Measurements from ENCODE around the gene SLC30A3. TPM values are rescaled to one million over a fixed set of nuclear protein-coding genes. Genes with fewer than 3 reads are reported as not detected.
A peak's percentile ranks its signal among the peaks of the same experiment; 100 is the strongest.

Gene SLC30A3
- total RNA-seq, 4 donors from 2014 or later, result not detected

DNA sequence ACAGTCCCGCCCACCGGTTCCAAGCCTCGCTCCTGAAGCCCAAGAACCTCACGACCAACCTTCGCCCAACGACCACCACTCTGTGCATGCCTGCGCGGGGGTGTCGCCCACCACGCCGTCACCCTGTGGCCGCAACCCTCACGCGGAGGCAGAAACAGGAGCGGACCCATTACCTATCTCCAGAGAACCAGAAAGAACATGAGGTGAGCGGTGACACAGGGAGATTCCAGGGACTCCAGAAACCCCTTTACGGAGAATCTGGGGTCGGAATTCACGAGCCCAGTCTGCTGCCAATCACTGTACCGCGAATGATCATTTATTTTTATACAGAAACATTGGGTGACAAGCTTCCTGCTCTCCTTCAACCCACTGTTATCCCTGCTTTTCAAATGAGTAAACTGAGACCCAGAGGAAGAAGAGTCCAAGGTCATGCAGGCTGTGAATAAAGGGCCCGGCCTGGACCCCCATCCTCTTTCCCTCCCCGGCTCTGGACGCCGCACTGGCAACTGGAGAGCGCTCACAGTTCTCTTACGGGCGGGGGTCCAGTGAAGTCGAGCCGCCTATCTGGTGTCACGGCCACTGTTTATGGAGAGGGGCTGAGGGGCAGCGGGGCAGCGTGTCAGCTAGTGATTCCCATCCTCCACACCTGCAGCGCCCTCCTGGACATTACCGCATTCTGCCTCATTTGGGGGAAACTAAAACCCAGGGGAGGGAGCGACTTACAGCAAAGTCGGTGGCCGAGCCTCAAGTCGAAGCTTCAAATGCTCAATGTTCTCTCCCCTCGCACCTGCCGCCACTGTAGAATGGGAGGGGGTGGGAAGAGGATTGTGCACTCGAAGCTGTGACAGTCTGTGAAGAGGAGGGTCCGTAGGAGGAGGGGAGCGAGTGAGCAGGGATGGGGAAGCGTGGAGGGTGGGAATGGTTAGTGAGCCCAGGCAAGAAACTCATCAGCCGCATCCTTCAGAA, 723 bp upstream of the SLC30A3 start:
- Histone ChIP-seq H3K9me3 (no peaks in the 10 kb centered on the region), H3K27me3 (peaks cover 0 to 100% (median 61%) of the 10 kb centered on the region in 4 donors), H3K4me1 (peaks cover 35 to 40% (median 40%) of the 10 kb centered on the region in 4 donors), H3K4me3 (peak overlapping the region; percentile 49 to 56 (median 54)), H3K27ac (replicated peaks in 1 of 4) (no peak overlapping the region), H3K36me3 (no peaks in the 10 kb centered on the region)
- intact Hi-C loops (cut with DNase I), result loop anchor here (10.0 kb wide), 1 partner anchor 819 kb away; no protein-coding TSS in a partner anchor
- TF ChIP-seq, protein P1, sequence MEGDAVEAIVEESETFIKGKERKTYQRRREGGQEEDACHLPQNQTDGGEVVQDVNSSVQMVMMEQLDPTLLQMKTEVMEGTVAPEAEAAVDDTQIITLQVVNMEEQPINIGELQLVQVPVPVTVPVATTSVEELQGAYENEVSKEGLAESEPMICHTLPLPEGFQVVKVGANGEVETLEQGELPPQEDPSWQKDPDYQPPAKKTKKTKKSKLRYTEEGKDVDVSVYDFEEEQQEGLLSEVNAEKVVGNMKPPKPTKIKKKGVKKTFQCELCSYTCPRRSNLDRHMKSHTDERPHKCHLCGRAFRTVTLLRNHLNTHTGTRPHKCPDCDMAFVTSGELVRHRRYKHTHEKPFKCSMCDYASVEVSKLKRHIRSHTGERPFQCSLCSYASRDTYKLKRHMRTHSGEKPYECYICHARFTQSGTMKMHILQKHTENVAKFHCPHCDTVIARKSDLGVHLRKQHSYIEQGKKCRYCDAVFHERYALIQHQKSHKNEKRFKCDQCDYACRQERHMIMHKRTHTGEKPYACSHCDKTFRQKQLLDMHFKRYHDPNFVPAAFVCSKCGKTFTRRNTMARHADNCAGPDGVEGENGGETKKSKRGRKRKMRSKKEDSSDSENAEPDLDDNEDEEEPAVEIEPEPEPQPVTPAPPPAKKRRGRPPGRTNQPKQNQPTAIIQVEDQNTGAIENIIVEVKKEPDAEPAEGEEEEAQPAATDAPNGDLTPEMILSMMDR (IDR thresholded peaks at IDR 0.05), result no peak
- TF ChIP-seq EP300 (IDR thresholded peaks at IDR 0.05), result no peak
- no peak for TF ChIP-seq POLR2A (IDR thresholded peaks at IDR 0.05; ENCODE audit: low read depth)
- no peak for TF ChIP-seq POLR2AphosphoS5 (IDR thresholded peaks at IDR 0.05)
- no peak for DNase-seq (ENCODE audit: extremely low spot score)
- 4% methylated on average over 10 of the region's 46 CpGs for WGBS

DNA sequence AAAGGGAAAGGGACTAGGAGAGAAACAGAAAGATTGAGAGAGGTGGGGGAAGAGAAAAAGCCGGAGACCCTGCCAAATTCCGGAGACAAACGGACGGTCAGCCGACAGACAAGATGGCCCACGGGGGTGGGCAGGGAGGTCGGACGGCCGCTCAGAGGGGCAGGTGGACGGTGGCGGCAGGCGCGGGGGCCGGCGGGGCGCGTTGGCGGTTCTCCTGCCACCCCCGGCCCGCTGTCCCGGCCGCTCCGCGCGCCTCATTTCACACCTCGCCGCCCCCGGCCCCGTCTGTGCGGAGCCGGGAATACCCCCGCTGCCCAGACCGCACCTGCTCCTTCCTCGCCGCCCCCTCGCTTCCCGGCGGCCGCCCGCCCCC, 935 bp downstream of the SLC30A3 start:
- no peak for DNase-seq (ENCODE audit: extremely low spot score)
- intact Hi-C loops (cut with DNase I), result loop anchor here (10.0 kb wide), 1 partner anchor 817 kb away; no protein-coding TSS in a partner anchor
- Histone ChIP-seq H3K9me3 (no peaks in the 10 kb centered on the region), H3K27me3 (peaks cover 0 to 100% (median 61%) of the 10 kb centered on the region in 4 donors), H3K27ac (replicated peaks in 1 of 4) (no peak overlapping the region), H3K4me3 (peak overlapping the region; percentile 49 to 56 (median 54)), H3K36me3 (no peaks in the 10 kb centered on the region), H3K4me1 (peaks cover 35 to 40% (median 40%) of the 10 kb centered on the region in 4 donors)
- TF ChIP-seq POLR2AphosphoS5 (IDR thresholded peaks at IDR 0.05) (no peak), EP300 (IDR thresholded peaks at IDR 0.05) (no peak)
- WGBS, result 16% methylated on average over 8 of the region's 40 CpGs

DNA sequence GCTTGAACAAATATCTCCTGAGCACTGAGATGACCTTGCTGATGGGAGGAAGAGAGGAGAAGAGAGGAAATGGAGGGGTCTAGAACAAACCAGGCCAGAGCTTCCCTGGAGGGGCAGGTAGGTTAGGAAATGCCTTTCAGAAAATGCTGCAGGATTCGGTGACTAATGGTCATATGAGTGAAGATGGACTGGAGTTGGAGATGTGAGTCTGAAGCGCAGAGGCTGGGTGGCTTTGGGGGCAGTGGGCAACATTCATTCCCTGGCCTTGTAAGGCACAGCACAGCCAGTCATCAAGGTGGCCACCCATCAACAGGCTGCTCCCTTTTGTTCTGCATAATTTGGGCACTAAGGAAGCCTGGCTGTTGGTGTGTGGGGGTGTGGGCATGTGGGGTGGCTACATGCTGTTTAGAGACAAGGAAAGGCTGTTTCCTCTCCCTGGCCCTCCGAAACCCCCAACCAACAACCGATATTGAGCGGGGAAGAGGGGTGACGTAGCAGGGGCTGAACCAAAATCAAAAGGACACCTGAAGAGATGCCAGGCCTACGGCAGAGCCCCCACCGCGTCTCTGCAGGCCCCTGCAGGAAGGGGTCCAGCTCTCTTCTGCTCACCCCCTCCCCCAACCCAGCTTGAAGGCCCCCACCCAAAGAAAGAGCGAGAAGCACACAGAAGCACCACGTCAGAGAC, 1.5 kb downstream of the SLC30A3 start:
- TF ChIP-seq POLR2A (IDR thresholded peaks at IDR 0.05; ENCODE audit: low read depth), result no peak
- TF ChIP-seq POLR2AphosphoS5 (IDR thresholded peaks at IDR 0.05), result no peak
- TF ChIP-seq, protein P1 (IDR thresholded peaks at IDR 0.05), result no peak
- no peak for TF ChIP-seq EP300 (IDR thresholded peaks at IDR 0.05)
- H3K36me3 ChIP-seq, result no peaks in the 10 kb centered on the region
- peaks cover 35 to 40% (median 40%) of the 10 kb centered on the region in 4 donors for H3K4me1 ChIP-seq
- H3K27ac ChIP-seq (replicated peaks in 1 of 4), result no peak overlapping the region
- H3K27me3 ChIP-seq, result peaks cover 0 to 100% (median 60%) of the 10 kb centered on the region in 4 donors
- H3K4me3 ChIP-seq, result peak overlapping the region in 2 of 4 donors; percentile 53 to 56
- no peak for DNase-seq (ENCODE audit: extremely low spot score)
- no peaks in the 10 kb centered on the region for H3K9me3 ChIP-seq
- intact Hi-C loops (cut with DNase I), result loop anchor here (10.0 kb wide), 1 partner anchor 817 kb away; no protein-coding TSS in a partner anchor
- WGBS, result 53% methylated on average over 11 of the region's 11 CpGs

DNA sequence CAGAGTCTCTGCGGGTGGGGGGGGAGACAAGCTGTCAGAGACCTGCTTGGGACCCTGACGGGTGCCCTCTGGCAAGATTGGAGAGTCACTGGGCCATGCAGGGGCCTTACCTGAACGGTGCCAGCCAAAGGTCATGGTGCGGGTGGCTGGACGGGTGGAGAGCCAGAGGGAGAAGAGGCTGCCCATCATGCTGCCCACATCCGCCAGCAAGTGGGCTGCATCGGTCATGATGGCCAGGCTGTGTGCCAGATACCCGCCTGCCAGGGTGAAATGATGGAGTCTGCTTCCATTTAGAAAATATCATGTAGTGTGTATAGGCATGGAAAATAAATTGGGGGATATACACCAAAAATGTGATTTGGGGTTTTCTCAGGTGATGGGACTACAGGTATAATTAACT, 4.8 kb downstream of the SLC30A3 start:
- no peaks in the 10 kb centered on the region for H3K36me3 ChIP-seq
- no peak for TF ChIP-seq POLR2AphosphoS5 (IDR thresholded peaks at IDR 0.05)
- TF ChIP-seq EP300 (IDR thresholded peaks at IDR 0.05), result no peak
- TF ChIP-seq POLR2A (IDR thresholded peaks at IDR 0.05; ENCODE audit: low read depth), result no peak
- no peak for DNase-seq (ENCODE audit: extremely low spot score)
- 80% methylated on average over 8 of the region's 8 CpGs for WGBS
- intact Hi-C loops (cut with DNase I), result no loop called here
- H3K9me3 ChIP-seq, result no peaks in the 10 kb centered on the region
- peaks cover 13 to 16% (median 16%) of the 10 kb centered on the region in 4 donors for H3K4me1 ChIP-seq
- peaks cover 0 to 93% (median 30%) of the 10 kb centered on the region in 4 donors for H3K27me3 ChIP-seq
- no peak overlapping the region for H3K4me3 ChIP-seq
- no peak overlapping the region for H3K27ac ChIP-seq (replicated peaks in 1 of 4)

DNA sequence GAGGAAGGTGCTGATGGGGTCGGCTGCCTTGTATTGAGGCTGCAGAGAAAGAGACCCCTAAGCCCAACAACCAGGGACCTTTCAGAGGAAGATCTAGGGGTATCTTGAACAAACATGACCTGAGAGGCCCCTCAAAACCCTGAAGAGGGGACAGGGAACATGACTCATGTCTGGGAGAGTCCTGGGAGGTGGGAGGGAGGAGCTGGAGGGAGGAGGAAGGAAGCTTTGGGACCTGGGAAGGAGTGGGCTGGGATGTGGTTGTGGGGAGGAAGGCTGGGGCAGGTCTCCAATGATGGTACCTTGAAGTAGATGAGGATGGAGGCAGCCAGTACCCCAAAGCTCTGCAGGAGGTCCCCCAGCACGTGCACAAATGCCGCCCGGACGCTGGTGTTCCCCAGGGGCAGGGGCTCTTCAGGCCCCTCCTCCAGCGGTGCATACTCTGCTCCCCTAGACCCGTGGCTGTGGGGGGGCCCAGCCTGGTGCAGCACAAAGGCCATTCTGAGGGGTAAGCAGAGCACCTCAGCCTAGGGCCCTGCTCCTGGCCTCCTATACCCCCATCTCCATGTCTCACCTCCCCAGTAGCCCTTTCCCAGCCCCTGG, 5.9 kb downstream of the SLC30A3 start:
- TF ChIP-seq, protein P1 (IDR thresholded peaks at IDR 0.05), result no peak
- TF ChIP-seq POLR2AphosphoS5 (IDR thresholded peaks at IDR 0.05) (no peak), POLR2A (IDR thresholded peaks at IDR 0.05; ENCODE audit: low read depth) (no peak), EP300 (IDR thresholded peaks at IDR 0.05) (no peak)
- Histone ChIP-seq H3K36me3 (no peaks in the 10 kb centered on the region), H3K27ac (replicated peaks in 1 of 4) (no peak overlapping the region), H3K9me3 (no peaks in the 10 kb centered on the region), H3K4me1 (peaks cover 2 to 5% (median 5%) of the 10 kb centered on the region in 4 donors), H3K27me3 (peaks cover 0 to 93% (median 19%) of the 10 kb centered on the region in 4 donors), H3K4me3 (no peak overlapping the region)
- WGBS, result 73% methylated on average over 3 of the region's 7 CpGs
- no peak for DNase-seq (ENCODE audit: extremely low spot score)
- intact Hi-C loops (cut with DNase I), result no loop called here
